PC-3 (cell line): ENCODE results near the gene PRIMA1. TPM values are rescaled to one million over a fixed set of nuclear protein-coding genes. Genes with fewer than 3 reads are reported as not detected.

Experiments used
- ATAC-seq: fragments of 200-7000 bp; cut with Tn5 transposase; 2 replicates; pipeline ENCODE4 v1.9.1; 2020; ENCODE audit warnings: mild to moderate bottlenecking, moderate library complexity
- BruUV-seq: library from RNA; stranded (reverse); fragments of 400-500 nt; replicated peaks from 2 replicates; lab custom pipeline; 2021; lab: Mats Ljungman, UMichigan
- CTCF ChIA-PET: fragments of 300-600 bp; sonication (Branson Sonifier 250); formaldehyde crosslinking; loops from one replicate; lab custom pipeline; 2022; ENCODE audit warnings: antibody characterized with exemption; lab: Charles Lee
- POLR2A ChIA-PET: fragments of 300-600 bp; sonication (Branson Sonifier 250); formaldehyde crosslinking; loops from one replicate; lab custom pipeline; 2022; ENCODE audit warnings: antibody characterized with exemption; ENCODE audit not compliant: unreplicated experiment; lab: Charles Lee
- DNase-seq: peaks from one replicate; pipeline ENCODE4 v3.0.0-alpha.2; 2015
- H2AFZ ChIP-seq: fragments of 300-600 bp; sonication (generic); 2 replicates; pipeline ENCODE4 v1.6.0; 2016; ENCODE audit warnings: antibody characterized with exemption, low read length
- H3F3A ChIP-seq: fragments of 300-600 bp; sonication (generic); one replicate; pipeline ENCODE4 v1.6.0; 2017; ENCODE audit warnings: antibody characterized with exemption, low read length, control low read depth, mild to moderate bottlenecking; ENCODE audit not compliant: unreplicated experiment
- H3K27ac ChIP-seq: fragments of 300-600 bp; sonication (generic); 2 replicates; pipeline ENCODE4 v1.5.1; 2016; ENCODE audit warnings: mild to moderate bottlenecking, low read length
- H3K27me3 ChIP-seq: fragments of 300-600 bp; sonication (generic); 2 replicates; pipeline ENCODE4 v1.6.1; 2016; ENCODE audit warnings: low read length, mixed read lengths
- H3K36me3 ChIP-seq: fragments of 300-600 bp; sonication (generic); 2 replicates; pipeline ENCODE4 v1.6.1; 2016; ENCODE audit warnings: low read depth, mixed run types, low read length, mixed read lengths
- H3K4me1 ChIP-seq: fragments of 300-600 bp; sonication (generic); 2 replicates; pipeline ENCODE4 v1.5.1; 2016; ENCODE audit warnings: low read length; ENCODE audit not compliant: insufficient read depth
- H3K4me2 ChIP-seq: fragments of 300-600 bp; sonication (generic); 2 replicates; pipeline ENCODE4 v1.6.0; 2016; ENCODE audit warnings: low read length
- H3K4me3 ChIP-seq: fragments of 300-600 bp; sonication (generic); 2 replicates; pipeline ENCODE4 v1.5.1; 2016; ENCODE audit warnings: mild to moderate bottlenecking, low read length, mixed read lengths
- H3K79me2 ChIP-seq: fragments of 300-600 bp; sonication (generic); 2 replicates; pipeline ENCODE4 v1.6.1; 2017; ENCODE audit warnings: low read length, mixed read lengths
- H3K9ac ChIP-seq: fragments of 300-600 bp; sonication (generic); 2 replicates; pipeline ENCODE4 v1.6.0; 2016; ENCODE audit warnings: mild to moderate bottlenecking, low read length
- H3K9me2 ChIP-seq: fragments of 300-600 bp; sonication (generic); replicated peaks from 2 replicates; pipeline ENCODE4 v1.6.1; 2016; ENCODE audit warnings: mixed run types, low read length, mixed read lengths
- H3K9me3 ChIP-seq: fragments of 300-600 bp; sonication (generic); 2 replicates; pipeline ENCODE4 v1.6.1; 2016; ENCODE audit warnings: low read length, mixed read lengths
- H4K20me1 ChIP-seq: fragments of 300-600 bp; sonication (generic); 2 replicates; pipeline ENCODE4 v1.6.1; 2016; ENCODE audit warnings: low read length, mixed read lengths
- EZH2 ChIP-seq: fragments of 300-600 bp; sonication (generic); IDR thresholded peaks from one replicate; pipeline ENCODE4 v1.6.1; 2017; ENCODE audit warnings: antibody characterized with exemption, mild to moderate bottlenecking, low read length; ENCODE audit not compliant: unreplicated experiment
- EZH2phosphoT487 ChIP-seq: fragments of 300-600 bp; sonication (generic); IDR thresholded peaks from 2 replicates; pipeline ENCODE4 v1.6.1; 2018; ENCODE audit warnings: mild to moderate bottlenecking, antibody characterized with exemption, low read length, borderline replicate concordance
- intact Hi-C: fragments of 100-400 bp; cut with micrococcal nuclease; formaldehyde crosslinking; loops from 2 replicates; pipeline ENCODE4 v1.9.0; 2023
- total RNA-seq: library from RNA; depleted of rRNA; stranded (reverse); fragments of >200 nt; gene quantifications from 2 replicates; pipeline ENCODE4 v1.2.3, GENCODE V29; 2014
- TF ChIP-seq, protein P1 (sequence below): fragments of 300-600 bp; sonication (generic); conservative IDR thresholded peaks from 2 replicates; pipeline ENCODE4 v1.5.1; 2017; ENCODE audit warnings: antibody characterized with exemption, low read depth, mild to moderate bottlenecking, low read length

Gene PRIMA1
- total RNA-seq, 1 experiment from 2014 or later = 0.04 TPM

DNA sequence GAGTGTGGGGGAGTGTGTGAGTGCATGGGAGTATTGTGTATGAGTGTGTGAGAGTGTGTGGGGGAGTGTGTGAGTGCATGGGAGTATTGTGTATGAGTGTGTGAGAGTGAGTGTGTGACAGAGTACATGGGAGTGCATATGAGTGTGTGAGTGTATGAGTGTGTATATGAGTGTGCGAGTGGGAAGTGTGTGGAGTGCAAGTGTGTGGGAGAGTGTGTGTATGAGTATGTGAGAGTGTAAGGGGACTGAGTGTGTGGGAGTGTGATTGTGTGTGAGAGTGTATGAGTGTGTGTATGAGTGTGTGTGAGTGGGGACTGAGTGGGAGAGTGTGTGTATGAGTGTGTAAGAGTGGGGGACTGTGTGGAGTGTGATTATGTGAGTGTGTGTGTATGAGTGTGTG, 40.7 kb downstream of the PRIMA1 start:
- DNase-seq = no peak
- no peaks in the 10 kb centered on the region for H3K79me2 ChIP-seq
- ATAC-seq = no peak
- no peaks in the 10 kb centered on the region for H3K9me3 ChIP-seq
- no peak overlapping the region for H3K27ac ChIP-seq
- TF ChIP-seq, protein P1, sequence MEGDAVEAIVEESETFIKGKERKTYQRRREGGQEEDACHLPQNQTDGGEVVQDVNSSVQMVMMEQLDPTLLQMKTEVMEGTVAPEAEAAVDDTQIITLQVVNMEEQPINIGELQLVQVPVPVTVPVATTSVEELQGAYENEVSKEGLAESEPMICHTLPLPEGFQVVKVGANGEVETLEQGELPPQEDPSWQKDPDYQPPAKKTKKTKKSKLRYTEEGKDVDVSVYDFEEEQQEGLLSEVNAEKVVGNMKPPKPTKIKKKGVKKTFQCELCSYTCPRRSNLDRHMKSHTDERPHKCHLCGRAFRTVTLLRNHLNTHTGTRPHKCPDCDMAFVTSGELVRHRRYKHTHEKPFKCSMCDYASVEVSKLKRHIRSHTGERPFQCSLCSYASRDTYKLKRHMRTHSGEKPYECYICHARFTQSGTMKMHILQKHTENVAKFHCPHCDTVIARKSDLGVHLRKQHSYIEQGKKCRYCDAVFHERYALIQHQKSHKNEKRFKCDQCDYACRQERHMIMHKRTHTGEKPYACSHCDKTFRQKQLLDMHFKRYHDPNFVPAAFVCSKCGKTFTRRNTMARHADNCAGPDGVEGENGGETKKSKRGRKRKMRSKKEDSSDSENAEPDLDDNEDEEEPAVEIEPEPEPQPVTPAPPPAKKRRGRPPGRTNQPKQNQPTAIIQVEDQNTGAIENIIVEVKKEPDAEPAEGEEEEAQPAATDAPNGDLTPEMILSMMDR = no peak
- no peak for TF ChIP-seq EZH2phosphoT487
- TF ChIP-seq EZH2 = no peak
- peaks cover 45% of the 10 kb centered on the region for H3K27me3 ChIP-seq
- H4K20me1 ChIP-seq = no peaks in the 10 kb centered on the region
- no TSS peak for BruUV-seq
- CTCF ChIA-PET = no interaction called here
- H3K9me2 ChIP-seq = no peaks in the 10 kb centered on the region
- no peak overlapping the region for H2AFZ ChIP-seq
- H3K36me3 ChIP-seq = no peaks in the 10 kb centered on the region
- POLR2A ChIA-PET = no interaction called here
- H3K4me3 ChIP-seq = no peak overlapping the region
- H3K9ac ChIP-seq = no peak overlapping the region
- intact Hi-C loops = no loop called here
- H3F3A ChIP-seq = no peaks in the 10 kb centered on the region
- H3K4me2 ChIP-seq = no peak overlapping the region
- no peaks in the 10 kb centered on the region for H3K4me1 ChIP-seq

DNA sequence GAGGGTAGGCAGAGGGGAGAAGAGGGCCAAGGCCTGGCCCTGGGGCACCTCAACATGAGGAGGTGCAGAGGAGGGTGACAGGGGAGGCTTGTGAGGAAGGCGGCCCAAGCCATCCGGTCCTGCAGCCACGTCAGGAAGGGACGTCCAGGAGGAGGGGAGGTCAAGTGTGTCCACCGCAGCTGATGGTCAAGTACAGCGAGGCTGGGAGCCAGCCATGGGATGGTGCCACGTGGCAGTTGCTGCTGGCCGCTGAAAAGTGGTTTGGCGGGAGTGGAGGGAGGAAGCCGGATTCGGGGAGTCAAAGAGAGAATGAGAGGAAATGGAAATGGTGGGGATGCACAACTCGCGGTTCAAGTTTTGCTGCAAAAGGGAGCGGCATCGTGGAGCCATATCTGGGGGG, 41.2 kb downstream of the PRIMA1 start:
- Histone ChIP-seq H3K9me3 (no peaks in the 10 kb centered on the region), H3K4me2 (no peak overlapping the region), H3K36me3 (no peaks in the 10 kb centered on the region), H2AFZ (no peak overlapping the region), H3F3A (no peaks in the 10 kb centered on the region), H3K9me2 (no peaks in the 10 kb centered on the region), H4K20me1 (no peaks in the 10 kb centered on the region), H3K27ac (no peak overlapping the region), H3K4me3 (no peak overlapping the region), H3K27me3 (peaks cover 43% of the 10 kb centered on the region), H3K4me1 (no peaks in the 10 kb centered on the region), H3K79me2 (no peaks in the 10 kb centered on the region), H3K9ac (no peak overlapping the region)
- BruUV-seq = no TSS peak
- intact Hi-C loops = no loop called here
- ATAC-seq = no peak
- DNase-seq = no peak
- CTCF ChIA-PET = no interaction called here
- TF ChIP-seq EZH2phosphoT487 (no peak), EZH2 (no peak)
- TF ChIP-seq, protein P1 = no peak
- POLR2A ChIA-PET = no interaction called here

DNA sequence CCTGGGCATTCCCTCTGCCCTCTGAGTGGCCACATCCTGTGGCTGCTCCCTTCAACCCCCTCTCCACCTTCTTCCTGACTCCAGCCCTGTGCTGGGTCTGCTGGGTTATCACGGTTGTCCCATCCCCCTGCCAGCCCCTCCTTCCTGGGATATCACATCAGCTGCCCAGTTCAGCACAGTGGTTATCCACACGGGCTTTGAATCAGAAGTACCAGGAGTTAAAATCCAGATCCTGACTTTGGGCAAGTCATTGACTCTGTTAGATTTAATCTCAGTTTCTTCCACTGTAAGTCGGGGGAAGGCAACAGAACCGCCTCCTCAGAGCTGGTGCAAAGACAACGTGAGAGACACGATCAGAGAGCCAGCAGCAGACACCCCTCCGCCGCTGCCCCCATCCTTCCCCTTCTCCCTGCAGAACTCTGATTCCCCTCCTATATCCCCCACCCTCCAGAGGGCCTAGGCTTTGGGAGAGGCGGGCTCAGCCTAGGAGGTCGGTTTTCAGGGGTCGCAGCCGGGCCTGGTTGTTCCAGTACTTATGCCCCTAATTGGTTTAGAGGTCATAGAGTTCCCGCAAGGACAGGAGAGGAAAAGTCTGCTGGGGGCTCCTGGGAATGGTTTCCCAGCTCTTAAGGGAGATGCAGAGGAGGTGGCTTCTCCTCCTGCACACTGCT, 42.5 kb downstream of the PRIMA1 start:
- DNase-seq = no peak
- Histone ChIP-seq H3K36me3 (no peaks in the 10 kb centered on the region), H3K27me3 (peaks cover 35% of the 10 kb centered on the region), H3K9me2 (no peaks in the 10 kb centered on the region), H2AFZ (no peak overlapping the region), H3K9ac (no peak overlapping the region), H3K9me3 (no peaks in the 10 kb centered on the region), H3F3A (no peaks in the 10 kb centered on the region), H4K20me1 (no peaks in the 10 kb centered on the region), H3K79me2 (no peaks in the 10 kb centered on the region), H3K27ac (no peak overlapping the region), H3K4me3 (no peak overlapping the region), H3K4me1 (no peaks in the 10 kb centered on the region), H3K4me2 (no peak overlapping the region)
- no peak for ATAC-seq
- TF ChIP-seq, protein P1 = no peak
- TF ChIP-seq EZH2phosphoT487 = no peak
- TF ChIP-seq EZH2 = no peak
- intact Hi-C loops = no loop called here
- ChIA-PET CTCF (no interaction called here), POLR2A (no interaction called here)
- no TSS peak for BruUV-seq
